Tibial artery (tissue), 4 donors: Measurements from ENCODE around the gene EFHC2.
"Not testable (repeated sequence)": the region's sequence is repeated elsewhere in the genome, so short reads cannot be mapped to it uniquely, and the experiment has no call there.

Experiments used
- DNase-seq, 2 donors: peaks; one replicate each; pipeline ENCODE4 v3.0.0-alpha.2; 2019
- H3K27ac ChIP-seq, 2 donors: fragments of 200-600 bp; sonication (generic) in 1 of 2; 1 replicate in 1 of 2; 2 replicates in 1 of 2; pipeline ENCODE4 v1.5.1; 2018 to 2019; ENCODE audit warnings: mild to moderate bottlenecking in 1 of 2
- H3K27me3 ChIP-seq, 2 donors: fragments of 200-600 bp; sonication (generic) in 1 of 2; one replicate each; pipeline versions ENCODE4 v1.5.1 to v1.6.0; 2016 to 2019
- H3K36me3 ChIP-seq, 3 donors: fragments of 200-600 bp; sonication (generic) in 2 of 3; one replicate each; pipeline ENCODE4 v1.5.1; 2016 to 2019; ENCODE audit warnings: mild to moderate bottlenecking in 2 of 3
- H3K4me1 ChIP-seq, 4 donors: fragments of 200-600 bp; sonication (generic) in 2 of 4; 1 replicate in 3 of 4; 2 replicates in 1 of 4; pipeline ENCODE4 v1.5.1; 2016 to 2019
- H3K4me3 ChIP-seq, 2 donors: fragments of 200-600 bp; sonication (generic) in 1 of 2; 1 replicate in 1 of 2; 2 replicates in 1 of 2; pipeline ENCODE4 v1.5.1; 2018 to 2019; ENCODE audit warnings: mild to moderate bottlenecking in 2 of 2
- H3K9me3 ChIP-seq, 3 donors: fragments of 200-600 bp; sonication (generic) in 1 of 3; one replicate each; pipeline ENCODE4 v1.5.1; 2016 to 2019
- intact Hi-C: fragments of 100-400 bp; cut with DNase I; formaldehyde crosslinking; loops from one replicate; pipeline ENCODE4 v1.15.0; 2023; ENCODE audit warnings: low total_unique reads
- TF ChIP-seq, protein P1 (sequence below), 2 experiments: fragments of 200-600 bp in 1 of 2; fragments of 450-650 bp in 1 of 2; IDR thresholded peaks; one replicate each; pipeline ENCODE4 v1.5.1; 2017 to 2019; ENCODE audit warnings: antibody characterized with exemption in 2 of 2, mild to moderate bottlenecking in 1 of 2, moderate library complexity in 1 of 2

The EFHC2 gene

DNA sequence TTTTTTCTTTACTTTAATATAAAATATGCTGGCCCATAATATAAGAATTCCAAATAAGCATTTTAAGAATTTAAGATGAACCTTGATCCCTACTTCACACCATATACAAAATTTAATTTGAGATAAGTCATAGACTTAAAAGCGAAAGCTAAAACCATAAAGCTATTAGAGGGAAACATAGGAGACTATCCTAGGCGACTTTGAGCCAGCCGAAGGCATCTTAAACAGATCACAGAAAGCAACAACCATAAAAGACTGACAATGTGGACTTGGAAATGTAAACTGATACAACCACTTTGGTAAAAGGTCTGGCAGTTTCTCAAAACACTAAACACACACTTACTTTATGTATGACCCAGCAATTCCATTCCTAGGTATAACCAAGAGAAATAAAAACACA, 125.0 kb downstream of the EFHC2 start:
- Histone ChIP-seq H3K4me3 (no peak overlapping the region), H3K27ac (no peak overlapping the region), H3K9me3 (no peaks in the 10 kb centered on the region), H3K36me3 (no peaks in the 10 kb centered on the region), H3K4me1 (peaks cover 0 to 5% (median 0%) of the 10 kb centered on the region in 4 donors), H3K27me3 (no peaks in the 10 kb centered on the region)
- intact Hi-C loops = no loop called here
- TF ChIP-seq, protein P1, sequence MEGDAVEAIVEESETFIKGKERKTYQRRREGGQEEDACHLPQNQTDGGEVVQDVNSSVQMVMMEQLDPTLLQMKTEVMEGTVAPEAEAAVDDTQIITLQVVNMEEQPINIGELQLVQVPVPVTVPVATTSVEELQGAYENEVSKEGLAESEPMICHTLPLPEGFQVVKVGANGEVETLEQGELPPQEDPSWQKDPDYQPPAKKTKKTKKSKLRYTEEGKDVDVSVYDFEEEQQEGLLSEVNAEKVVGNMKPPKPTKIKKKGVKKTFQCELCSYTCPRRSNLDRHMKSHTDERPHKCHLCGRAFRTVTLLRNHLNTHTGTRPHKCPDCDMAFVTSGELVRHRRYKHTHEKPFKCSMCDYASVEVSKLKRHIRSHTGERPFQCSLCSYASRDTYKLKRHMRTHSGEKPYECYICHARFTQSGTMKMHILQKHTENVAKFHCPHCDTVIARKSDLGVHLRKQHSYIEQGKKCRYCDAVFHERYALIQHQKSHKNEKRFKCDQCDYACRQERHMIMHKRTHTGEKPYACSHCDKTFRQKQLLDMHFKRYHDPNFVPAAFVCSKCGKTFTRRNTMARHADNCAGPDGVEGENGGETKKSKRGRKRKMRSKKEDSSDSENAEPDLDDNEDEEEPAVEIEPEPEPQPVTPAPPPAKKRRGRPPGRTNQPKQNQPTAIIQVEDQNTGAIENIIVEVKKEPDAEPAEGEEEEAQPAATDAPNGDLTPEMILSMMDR (IDR thresholded peaks at IDR 0.05) = no peak
- DNase-seq = no peak

DNA sequence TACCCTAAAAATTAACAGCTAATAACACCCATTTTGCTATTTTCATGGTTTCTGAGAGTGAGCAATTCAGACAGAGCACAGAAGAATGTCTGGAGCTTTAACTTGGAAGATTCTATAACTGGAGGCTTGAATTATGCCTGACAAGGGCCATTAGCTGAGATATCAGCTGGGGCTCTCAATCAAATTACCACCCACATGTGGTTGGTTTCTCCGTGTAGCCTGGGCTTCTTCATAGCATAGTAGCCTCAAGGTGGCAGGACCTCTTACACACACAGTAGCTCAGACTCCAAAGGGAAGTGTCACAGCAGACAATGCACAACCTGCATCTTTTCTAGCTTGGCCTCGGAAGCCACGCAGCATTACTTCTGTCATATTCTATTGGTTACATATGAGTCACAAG, 127.3 kb downstream of the EFHC2 start:
- H3K4me1 ChIP-seq = no peaks in the 10 kb centered on the region
- TF ChIP-seq, protein P1 (IDR thresholded peaks at IDR 0.05) = no peak
- H3K9me3 ChIP-seq = no peaks in the 10 kb centered on the region
- no peaks in the 10 kb centered on the region for H3K36me3 ChIP-seq
- no peak overlapping the region for H3K27ac ChIP-seq
- intact Hi-C loops = no loop called here
- no peaks in the 10 kb centered on the region for H3K27me3 ChIP-seq
- H3K4me3 ChIP-seq = no peak overlapping the region
- no peak for DNase-seq

DNA sequence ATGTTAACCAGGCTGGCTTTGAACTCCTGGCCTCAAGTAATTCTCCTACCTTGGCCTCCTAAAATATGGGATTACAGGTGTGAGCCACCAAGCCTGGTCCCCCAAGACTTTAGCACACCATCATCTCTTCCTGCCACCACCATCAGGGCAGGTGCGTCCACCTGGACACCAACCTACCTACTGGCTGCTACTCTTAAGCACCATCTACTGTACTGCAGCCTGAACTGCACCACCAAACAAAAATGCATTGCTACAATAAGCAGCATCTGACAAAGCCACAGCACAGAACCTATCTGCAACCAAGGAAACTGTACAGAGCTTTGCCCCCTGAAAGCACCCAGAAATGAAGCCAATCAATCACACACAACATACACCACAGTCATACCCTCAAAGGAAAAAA, 139.7 kb downstream of the EFHC2 start:
- no peak for DNase-seq
- H3K4me3 ChIP-seq = no peak overlapping the region
- no peaks in the 10 kb centered on the region for H3K27me3 ChIP-seq
- H3K4me1 ChIP-seq = no peaks in the 10 kb centered on the region
- H3K36me3 ChIP-seq = no peaks in the 10 kb centered on the region
- intact Hi-C loops = no loop called here
- TF ChIP-seq, protein P1 (IDR thresholded peaks at IDR 0.05) = no peak
- no peaks in the 10 kb centered on the region for H3K9me3 ChIP-seq
- no peak overlapping the region for H3K27ac ChIP-seq

DNA sequence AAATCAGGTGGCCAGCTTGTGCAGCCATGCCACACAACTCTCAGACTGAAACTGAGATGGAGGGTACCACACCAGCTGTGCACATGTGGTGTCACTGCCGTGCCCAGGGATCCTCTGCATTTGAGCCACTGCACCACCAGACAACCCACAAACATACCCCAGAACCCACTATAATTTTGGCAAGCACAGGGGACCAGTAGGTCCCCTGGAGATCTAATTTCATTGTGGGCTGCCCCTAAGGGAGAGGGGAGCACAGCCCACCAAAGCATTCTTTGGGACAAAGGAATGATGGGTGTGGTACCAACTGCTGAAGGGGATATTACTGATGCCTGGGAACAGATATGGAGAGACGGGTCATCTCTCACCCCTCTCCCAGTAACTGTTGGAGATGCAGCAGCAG, 140.9 kb downstream of the EFHC2 start:
- Histone ChIP-seq H3K9me3 (no peaks in the 10 kb centered on the region), H3K36me3 (no peaks in the 10 kb centered on the region), H3K27ac (no peak overlapping the region), H3K4me1 (no peaks in the 10 kb centered on the region), H3K4me3 (no peak overlapping the region), H3K27me3 (no peaks in the 10 kb centered on the region)
- no peak for DNase-seq
- intact Hi-C loops = no loop called here
- TF ChIP-seq, protein P1 (IDR thresholded peaks at IDR 0.05) = no peak

DNA sequence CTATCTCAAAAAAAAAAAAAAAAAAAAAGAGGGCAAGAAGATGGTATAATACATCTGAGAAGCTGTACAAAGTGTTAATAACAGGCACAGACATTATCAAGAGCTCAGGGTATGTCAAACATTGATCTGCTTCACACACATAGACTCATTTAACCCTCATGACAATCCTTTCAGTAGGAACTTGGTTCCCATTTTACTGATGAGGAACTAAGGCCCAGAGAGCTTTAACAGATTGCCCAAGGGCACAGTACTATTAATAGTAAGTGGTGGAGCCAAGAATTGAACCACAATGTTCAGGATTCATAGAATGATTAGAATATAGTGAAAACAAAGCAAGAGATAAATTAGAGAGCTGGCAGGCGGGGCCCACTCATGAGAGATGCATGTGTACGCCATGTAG, 154.4 kb downstream of the EFHC2 start:
- intact Hi-C loops = no loop called here
- Histone ChIP-seq H3K27ac (no peak overlapping the region), H3K4me3 (no peak overlapping the region), H3K9me3 (no peaks in the 10 kb centered on the region), H3K4me1 (no peaks in the 10 kb centered on the region), H3K27me3 (no peaks in the 10 kb centered on the region), H3K36me3 (no peaks in the 10 kb centered on the region)
- TF ChIP-seq, protein P1 (IDR thresholded peaks at IDR 0.05) = no peak
- DNase-seq = no peak

DNA sequence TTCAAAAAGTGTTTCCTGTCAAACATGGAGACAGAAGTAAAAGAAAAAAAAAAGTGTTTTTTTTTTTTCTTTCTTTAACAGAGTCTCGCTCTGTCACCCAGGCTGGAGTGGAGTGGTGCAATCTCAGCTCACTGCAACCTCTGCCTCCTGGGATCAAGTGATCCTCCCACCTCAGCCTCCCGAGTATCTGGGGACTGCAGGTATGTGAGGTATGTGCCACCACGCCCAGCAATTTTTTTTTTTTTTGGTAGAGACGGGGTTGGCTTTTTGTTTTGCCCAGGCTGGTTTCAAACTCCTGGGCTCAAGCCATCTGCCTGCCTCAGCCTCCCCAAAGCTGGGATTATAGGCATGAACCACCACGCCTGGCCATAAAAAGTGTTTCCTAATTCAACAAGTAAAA, 155.6 kb downstream of the EFHC2 start:
- H3K36me3 ChIP-seq, H3K27me3 ChIP-seq, intact Hi-C loops, H3K4me3 ChIP-seq, H3K9me3 ChIP-seq, DNase-seq, H3K4me1 ChIP-seq, H3K27ac ChIP-seq: not testable (repeated sequence)
